Stomach (tissue), 9 donors: ENCODE data around the gene TFEB. TPM values are rescaled to one million over a fixed set of nuclear protein-coding genes. Genes with fewer than 3 reads are reported as not detected.

Experiments
- DNase-seq, 2 donors: peaks; one replicate each; pipeline versions ENCODE4 v3.0.0 to v3.0.0-alpha.2; 2013 to 2019
- H3K27ac ChIP-seq, 5 donors: fragments of 200-600 bp in 4 of 5; sonication (generic) in 4 of 5; one replicate each; pipeline ENCODE4 v1.5.1; 2013 to 2019; ENCODE audit warnings: mild to moderate bottlenecking in 1 of 5, moderate library complexity in 1 of 5
- H3K27me3 ChIP-seq, 3 donors: fragments of 200-600 bp; sonication (generic); one replicate each; pipeline ENCODE4 v1.5.1; 2017 to 2019; ENCODE audit warnings: mixed run types in 1 of 3
- H3K36me3 ChIP-seq, 4 donors: fragments of 200-600 bp; sonication (generic); 1 replicate in 3 of 4; 2 replicates in 1 of 4; pipeline ENCODE4 v1.5.1; 2016 to 2019
- H3K4me1 ChIP-seq, 4 donors: fragments of 200-600 bp; sonication (generic); one replicate each; pipeline ENCODE4 v1.5.1; 2016 to 2019
- H3K4me3 ChIP-seq, 4 donors: fragments of 200-600 bp; sonication (generic) in 3 of 4; one replicate each; pipeline ENCODE4 v1.5.1; 2016 to 2019; ENCODE audit warnings: mild to moderate bottlenecking in 1 of 4
- H3K9me3 ChIP-seq, 4 donors: fragments of 200-600 bp; sonication (generic); one replicate each; pipeline ENCODE4 v1.5.1; 2016 to 2019
- EP300 ChIP-seq: sonication (generic); formaldehyde crosslinking; IDR thresholded peaks from one replicate; pipeline ENCODE4 v1.6.1; 2017; ENCODE audit warnings: antibody characterized with exemption
- POLR2A ChIP-seq, 4 donors: fragments of 450-650 bp; IDR thresholded peaks; one replicate each; pipeline ENCODE4 v1.6.1; 2016; ENCODE audit warnings: antibody characterized with exemption in 4 of 4, control low read depth in 2 of 4, mild to moderate bottlenecking in 1 of 4, moderate library complexity in 1 of 4
- POLR2AphosphoS5 ChIP-seq, 3 donors: sonication (generic); formaldehyde crosslinking; IDR thresholded peaks; one replicate each; pipeline ENCODE4 v1.6.1; 2016; ENCODE audit warnings: antibody characterized with exemption in 3 of 3
- WGBS, 5 donors: extraction: QIAGEN DNeasy Blood & Tissue Kit in 3 of 5; methylation state at CpG; one replicate each; pipeline versions ENCODE4 v1.1.5 to v1.1.7; 2013 to 2018; 5-methylcytosine and 5-hydroxymethylcytosine counted together
- intact Hi-C: fragments of 100-400 bp; cut with DNase I; formaldehyde crosslinking; loops from one replicate; pipeline ENCODE4 v1.15.1; 2023; ENCODE audit warnings: low total_unique reads
- polyA plus RNA-seq, 3 donors: library from polyadenylated mRNA; stranded (reverse); fragments of 200-250 nt; gene quantifications; one replicate each; pipeline ENCODE4 v1.2.3, GENCODE V29; 2013
- total RNA-seq, 5 donors: library from RNA; depleted of rRNA; stranded (reverse); fragments of >200 nt; gene quantifications; one replicate each; pipeline versions ENCODE4 v1.1.0 to v1.2.3, GENCODE V29; 2014 to 2016
- TF ChIP-seq, protein P1 (sequence below), 7 experiments: fragments of 450-650 bp in 4 of 7; fragments of 200-600 bp in 3 of 7; sonication (generic) in 3 of 7; IDR thresholded peaks; one replicate each; pipeline ENCODE4 v1.5.1; 2016 to 2019; ENCODE audit warnings: antibody characterized with exemption in 7 of 7, control low read depth in 2 of 7, mild to moderate bottlenecking in 1 of 7
- donor health status: healthy with polysubstance abuse.
- donor health status: Bipolar disorder and iron deficiency.
- donor health status: healthy.

Gene TFEB
- total and polyA plus RNA-seq, 8 donors, result 6.4 to 130 (median 13.5) TPM

GRCh38 chr6:41706876-41707564 lies 28.4 kb downstream of the TFEB start:
- Histone ChIP-seq H3K36me3 (peaks cover 0 to 10% (median 7%) of the 10 kb centered on the region in 4 donors), H3K27ac (peak overlapping the region in 4 of 5 donors; percentile 69 to 84 (median 84)), H3K4me1 (peaks cover 36 to 80% (median 63%) of the 10 kb centered on the region in 4 donors), H3K9me3 (no peaks in the 10 kb centered on the region), H3K4me3 (no peak overlapping the region), H3K27me3 (no peaks in the 10 kb centered on the region)
- intact Hi-C loops, result no loop called here
- 74 to 90% (median 84%) methylated on average over 9 of the region's 9 CpGs for WGBS, 5 donors
- DNase-seq, result no peak
- TF ChIP-seq POLR2A (IDR thresholded peaks at IDR 0.05) (no peak), POLR2AphosphoS5 (IDR thresholded peaks at IDR 0.05) (no peak), EP300 (no peak)
- TF ChIP-seq, protein P1, sequence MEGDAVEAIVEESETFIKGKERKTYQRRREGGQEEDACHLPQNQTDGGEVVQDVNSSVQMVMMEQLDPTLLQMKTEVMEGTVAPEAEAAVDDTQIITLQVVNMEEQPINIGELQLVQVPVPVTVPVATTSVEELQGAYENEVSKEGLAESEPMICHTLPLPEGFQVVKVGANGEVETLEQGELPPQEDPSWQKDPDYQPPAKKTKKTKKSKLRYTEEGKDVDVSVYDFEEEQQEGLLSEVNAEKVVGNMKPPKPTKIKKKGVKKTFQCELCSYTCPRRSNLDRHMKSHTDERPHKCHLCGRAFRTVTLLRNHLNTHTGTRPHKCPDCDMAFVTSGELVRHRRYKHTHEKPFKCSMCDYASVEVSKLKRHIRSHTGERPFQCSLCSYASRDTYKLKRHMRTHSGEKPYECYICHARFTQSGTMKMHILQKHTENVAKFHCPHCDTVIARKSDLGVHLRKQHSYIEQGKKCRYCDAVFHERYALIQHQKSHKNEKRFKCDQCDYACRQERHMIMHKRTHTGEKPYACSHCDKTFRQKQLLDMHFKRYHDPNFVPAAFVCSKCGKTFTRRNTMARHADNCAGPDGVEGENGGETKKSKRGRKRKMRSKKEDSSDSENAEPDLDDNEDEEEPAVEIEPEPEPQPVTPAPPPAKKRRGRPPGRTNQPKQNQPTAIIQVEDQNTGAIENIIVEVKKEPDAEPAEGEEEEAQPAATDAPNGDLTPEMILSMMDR (IDR thresholded peaks at IDR 0.05), result no peak

DNA sequence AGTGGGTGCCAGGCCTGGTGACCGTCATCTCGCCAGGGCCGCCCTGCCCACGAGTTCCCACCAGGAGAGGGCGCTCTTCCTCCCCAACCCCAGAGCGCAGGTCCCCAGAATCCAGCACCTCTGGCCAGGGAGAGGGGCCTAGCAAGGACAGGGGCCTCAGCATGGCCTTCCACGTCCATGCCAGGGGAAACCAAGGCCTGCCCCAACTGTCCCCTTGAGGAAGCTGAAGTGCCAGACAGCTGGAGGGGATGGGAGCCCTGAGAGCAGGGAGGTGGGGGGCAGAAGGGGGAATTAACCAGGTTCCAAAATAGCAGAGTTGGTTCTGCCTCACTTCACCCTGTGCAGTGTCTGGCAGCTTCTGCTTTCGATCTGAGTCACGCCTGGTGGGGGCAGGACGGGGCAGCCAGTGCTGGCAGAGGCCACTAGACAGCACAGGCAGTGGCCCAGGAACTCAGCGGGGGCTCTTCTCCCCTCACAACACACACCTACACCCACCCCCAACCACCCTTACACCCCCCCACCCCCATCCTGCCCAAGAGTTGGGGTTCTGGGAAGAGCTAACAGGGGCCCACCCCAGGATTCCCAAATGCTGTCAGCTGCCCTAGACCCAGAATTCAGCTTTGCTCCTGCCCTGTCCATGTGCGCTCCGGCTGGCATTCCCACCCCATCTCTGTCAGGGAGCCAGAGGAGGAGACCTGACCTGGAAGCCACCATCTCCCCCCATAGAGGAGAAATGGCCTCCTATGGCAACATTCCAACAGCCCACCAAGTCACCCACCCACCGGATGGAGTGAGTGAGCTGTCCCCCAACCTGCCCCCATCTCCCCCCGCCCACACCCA lies 29.2 kb downstream of the TFEB start:
- H3K9me3 ChIP-seq, result no peaks in the 10 kb centered on the region
- intact Hi-C loops, result no loop called here
- peaks cover 30 to 72% (median 55%) of the 10 kb centered on the region in 4 donors for H3K4me1 ChIP-seq
- no peaks in the 10 kb centered on the region for H3K27me3 ChIP-seq
- peaks cover 0 to 10% (median 7%) of the 10 kb centered on the region in 4 donors for H3K36me3 ChIP-seq
- TF ChIP-seq POLR2AphosphoS5 (IDR thresholded peaks at IDR 0.05) (peak in 2 of 3 donors; percentile 20 to 30), POLR2A (IDR thresholded peaks at IDR 0.05) (no peak)
- TF ChIP-seq, protein P1 (IDR thresholded peaks at IDR 0.05), result peak in 5 of 7 experiments; percentile 36 to 80 (median 64)
- peak overlapping the region in 1 of 4 donors; percentile 27 for H3K4me3 ChIP-seq
- peak; percentile 75 to 81 for DNase-seq
- WGBS, 5 donors, result 35 to 58% (median 42%) methylated on average over 9 to 15 of the region's 15 CpGs
- peak overlapping the region; percentile 50 to 84 (median 83) for H3K27ac ChIP-seq

DNA sequence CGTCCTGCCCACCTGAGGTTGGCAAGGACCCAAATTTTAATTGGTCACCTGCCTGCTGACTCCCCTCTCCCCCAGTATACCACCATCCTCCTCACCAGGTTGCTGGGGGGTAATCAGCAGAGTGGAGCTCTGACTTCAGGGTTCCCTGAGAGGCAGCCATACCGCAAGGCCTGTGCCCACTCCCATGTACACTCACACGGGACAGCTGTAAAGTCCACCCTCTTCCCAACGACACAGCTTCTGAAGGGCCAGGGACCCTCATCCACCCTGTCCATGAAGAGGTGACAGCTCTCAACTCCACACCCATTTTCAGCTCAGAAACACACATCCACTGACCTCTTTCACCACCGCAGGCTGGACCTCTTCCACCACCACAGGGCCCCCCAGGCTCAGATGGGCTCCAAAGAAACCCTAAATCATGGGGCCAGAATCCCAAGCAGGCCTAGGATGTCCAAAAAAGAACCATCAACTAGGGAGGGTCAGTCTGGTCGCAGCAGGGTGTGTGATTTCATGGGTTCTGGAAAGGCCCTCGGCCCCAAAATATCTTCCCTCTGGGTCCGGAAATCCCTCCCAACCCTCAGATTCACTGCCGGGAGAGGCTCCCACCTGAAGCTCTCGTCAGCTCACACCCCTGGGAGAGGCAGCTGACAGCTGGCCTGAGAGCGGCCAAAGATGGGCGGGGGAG lies 30.0 kb downstream of the TFEB start:
- no peaks in the 10 kb centered on the region for H3K9me3 ChIP-seq
- peak overlapping the region; percentile 18 to 84 (median 83) for H3K27ac ChIP-seq
- peaks cover 0 to 10% (median 7%) of the 10 kb centered on the region in 4 donors for H3K36me3 ChIP-seq
- WGBS, 5 donors, result 59 to 83% (median 68%) methylated on average over 8 to 12 of the region's 12 CpGs
- no peaks in the 10 kb centered on the region for H3K27me3 ChIP-seq
- DNase-seq, result no peak
- peak overlapping the region in 1 of 4 donors; percentile 27 for H3K4me3 ChIP-seq
- intact Hi-C loops, result no loop called here
- no peak for TF ChIP-seq POLR2A (IDR thresholded peaks at IDR 0.05)
- TF ChIP-seq POLR2AphosphoS5 (IDR thresholded peaks at IDR 0.05), result peak in 1 of 3 donors; percentile 30
- peaks cover 30 to 64% (median 53%) of the 10 kb centered on the region in 4 donors for H3K4me1 ChIP-seq

- TF ChIP-seq POLR2AphosphoS5 (IDR thresholded peaks at IDR 0.05) (peak in 1 of 3 donors; percentile 68), EP300 (no peak)
- peaks cover 0 to 10% (median 7%) of the 10 kb centered on the region in 4 donors for H3K36me3 ChIP-seq
- WGBS, 5 donors, result 46 to 68% (median 52%) methylated on average over 4 to 5 of the region's 5 CpGs
- peak overlapping the region in 1 of 4 donors; percentile 27 for H3K4me3 ChIP-seq
- intact Hi-C loops, result no loop called here
- no peaks in the 10 kb centered on the region for H3K27me3 ChIP-seq
- peak; percentile 54 to 81 for DNase-seq
- peak overlapping the region; percentile 18 to 84 (median 83) for H3K27ac ChIP-seq
- H3K4me1 ChIP-seq, result peaks cover 30 to 59% (median 53%) of the 10 kb centered on the region in 4 donors
- H3K9me3 ChIP-seq, result no peaks in the 10 kb centered on the region
Measured at GRCh38 chr6:41704656-41705310, 30.6 kb downstream of the TFEB start.
